Neural progenitor cell (in vitro differentiated cells): ENCODE data around the gene TNFRSF19. TPM values are rescaled to one million over a fixed set of nuclear protein-coding genes. Genes with fewer than 3 reads are reported as not detected.

Source experiments
- DNase-seq: peaks from one replicate; pipeline ENCODE4 v3.0.0-alpha.2; 2016; ENCODE audit warnings: low spot score
- H2AFZ ChIP-seq: fragments of 200-600 bp; sonication (generic); replicated peaks from 2 replicates; pipeline ENCODE4 v1.6.1; 2016; ENCODE audit warnings: antibody characterized with exemption
- H3F3A ChIP-seq: fragments of 200-600 bp; sonication (generic); 2 replicates; pipeline ENCODE4 v1.6.1; 2016; ENCODE audit warnings: antibody characterized with exemption, low read depth
- H3K27ac ChIP-seq: fragments of 200-600 bp; sonication (generic); 2 replicates; pipeline ENCODE4 v1.5.1; 2016; ENCODE audit warnings: mild to moderate bottlenecking
- H3K27me3 ChIP-seq: fragments of 200-600 bp; sonication (generic); 2 replicates; pipeline ENCODE4 v1.6.1; 2016; ENCODE audit warnings: mild to moderate bottlenecking, moderate library complexity
- H3K36me3 ChIP-seq: fragments of 200-600 bp; sonication (generic); 2 replicates; pipeline ENCODE4 v1.5.1; 2016
- H3K4me1 ChIP-seq: fragments of 200-600 bp; sonication (generic); 2 replicates; pipeline ENCODE4 v1.6.1; 2016; ENCODE audit warnings: mixed run types
- H3K4me2 ChIP-seq: fragments of 200-600 bp; sonication (generic); 2 replicates; pipeline ENCODE4 v1.6.1; 2016
- H3K4me3 ChIP-seq: fragments of 200-600 bp; sonication (generic); 2 replicates; pipeline ENCODE4 v1.5.1; 2016
- H3K79me2 ChIP-seq: fragments of 200-600 bp; sonication (generic); 2 replicates; pipeline ENCODE4 v1.6.1; 2016; ENCODE audit warnings: low read depth
- H3K9ac ChIP-seq: fragments of 200-600 bp; sonication (generic); 2 replicates; pipeline ENCODE4 v1.6.1; 2016
- H3K9me3 ChIP-seq: fragments of 200-600 bp; sonication (generic); 2 replicates; pipeline ENCODE4 v1.5.1; 2016; ENCODE audit warnings: low read depth
- H4K20me1 ChIP-seq: fragments of 200-600 bp; sonication (generic); 2 replicates; pipeline ENCODE4 v1.6.1; 2016; ENCODE audit warnings: low read depth
- H3K27ac Mint-ChIP-seq: 3 replicates; pipeline ENCODE4 v1.8.0; 2021; ENCODE audit warnings: mixed read lengths
- H3K27me3 Mint-ChIP-seq: 2 replicates; pipeline ENCODE4 v1.8.0; 2022; ENCODE audit warnings: low read depth, mild to moderate bottlenecking, inconsistent platforms, moderate library complexity, mixed read lengths; ENCODE audit not compliant: insufficient read depth
- H3K36me3 Mint-ChIP-seq: 3 replicates; pipeline ENCODE4 v1.8.0; 2021; ENCODE audit warnings: mixed read lengths
- H3K4me1 Mint-ChIP-seq: 3 replicates; pipeline ENCODE4 v1.8.0; 2021; ENCODE audit warnings: mixed read lengths
- H3K4me3 Mint-ChIP-seq: 3 replicates; pipeline ENCODE4 v1.8.0; 2021; ENCODE audit warnings: mild to moderate bottlenecking, moderate library complexity, mixed read lengths
- H3K9me3 Mint-ChIP-seq: 3 replicates; pipeline ENCODE4 v1.8.0; 2020; ENCODE audit warnings: mixed read lengths
- CTCF ChIP-seq: fragments of 200-600 bp; sonication (generic); IDR thresholded peaks from 2 replicates; pipeline ENCODE4 v1.5.1; 2017; ENCODE audit warnings: antibody characterized with exemption, mild to moderate bottlenecking
- EZH2 ChIP-seq: fragments of 200-600 bp; sonication (generic); IDR thresholded peaks from 2 replicates; pipeline ENCODE4 v1.6.1; 2017; ENCODE audit warnings: antibody characterized with exemption, mild to moderate bottlenecking, moderate library complexity
- EZH2phosphoT487 ChIP-seq: fragments of 200-600 bp; sonication (generic); IDR thresholded peaks from 2 replicates; pipeline ENCODE4 v1.6.1; 2017; ENCODE audit warnings: antibody characterized with exemption
- total RNA-seq: library from RNA; depleted of rRNA; stranded (reverse); fragments of >200 nt; gene quantifications from 2 replicates; pipeline ENCODE4 v1.2.3, GENCODE V29; 2015; ENCODE audit warnings: low replicate concordance

TNFRSF19 gene
- total RNA-seq, 1 donor from 2014 or later = 31.7 TPM

GRCh38 chr13:23696610-23697009 is 126.4 kb downstream of the TNFRSF19 start:
- Histone ChIP-seq H3K36me3 (no peaks in the 10 kb centered on the region), H3K4me1 (peaks cover 9% of the 10 kb centered on the region), H3K9me3 (no peaks in the 10 kb centered on the region), H3K9ac (no peak overlapping the region), H3K79me2 (no peaks in the 10 kb centered on the region), H3K27ac (no peak overlapping the region), H2AFZ (peak overlapping the region; percentile 8), H4K20me1 (no peaks in the 10 kb centered on the region), H3F3A (no peaks in the 10 kb centered on the region), H3K27me3 (no peaks in the 10 kb centered on the region), H3K4me3 (no peak overlapping the region), H3K4me2 (no peak overlapping the region)
- H3K4me3 Mint-ChIP-seq = no peak overlapping the region
- H3K4me1 Mint-ChIP-seq = peaks cover 12% of the 10 kb centered on the region
- peaks cover 7% of the 10 kb centered on the region for H3K27me3 Mint-ChIP-seq
- H3K9me3 Mint-ChIP-seq = peaks cover 6% of the 10 kb centered on the region
- DNase-seq = peak; percentile 15
- TF ChIP-seq EZH2phosphoT487 = no peak
- no peak overlapping the region for H3K27ac Mint-ChIP-seq
- no peaks in the 10 kb centered on the region for H3K36me3 Mint-ChIP-seq

- Histone ChIP-seq H3K9me3 (no peaks in the 10 kb centered on the region), H3K4me3 (no peak overlapping the region), H3K79me2 (no peaks in the 10 kb centered on the region), H3K4me2 (no peak overlapping the region), H3K36me3 (no peaks in the 10 kb centered on the region), H3K9ac (no peak overlapping the region), H3K4me1 (peaks cover 9% of the 10 kb centered on the region), H2AFZ (no peak overlapping the region), H3K27ac (no peak overlapping the region), H4K20me1 (no peaks in the 10 kb centered on the region), H3K27me3 (no peaks in the 10 kb centered on the region), H3F3A (no peaks in the 10 kb centered on the region)
- Mint-ChIP-seq H3K36me3 (no peaks in the 10 kb centered on the region), H3K4me1 (peaks cover 13% of the 10 kb centered on the region), H3K4me3 (no peak overlapping the region), H3K9me3 (peaks cover 6% of the 10 kb centered on the region), H3K27me3 (peaks cover 7% of the 10 kb centered on the region), H3K27ac (no peak overlapping the region)
- TF ChIP-seq EZH2 = no peak
- no peak for TF ChIP-seq EZH2phosphoT487
- TF ChIP-seq CTCF = no peak
- no peak for DNase-seq
Observed at GRCh38 chr13:23697772-23698313, 127.6 kb downstream of the TNFRSF19 start.

- Mint-ChIP-seq H3K27me3 (peaks cover 7% of the 10 kb centered on the region), H3K4me1 (peaks cover 15% of the 10 kb centered on the region), H3K4me3 (no peak overlapping the region), H3K36me3 (no peaks in the 10 kb centered on the region), H3K27ac (no peak overlapping the region), H3K9me3 (peaks cover 4% of the 10 kb centered on the region)
- Histone ChIP-seq H3K27ac (no peak overlapping the region), H3F3A (no peaks in the 10 kb centered on the region), H3K9me3 (no peaks in the 10 kb centered on the region), H3K36me3 (no peaks in the 10 kb centered on the region), H2AFZ (no peak overlapping the region), H3K27me3 (no peaks in the 10 kb centered on the region), H3K9ac (no peak overlapping the region), H3K4me3 (no peak overlapping the region), H3K4me2 (no peak overlapping the region), H3K4me1 (peaks cover 9% of the 10 kb centered on the region), H4K20me1 (no peaks in the 10 kb centered on the region), H3K79me2 (no peaks in the 10 kb centered on the region)
- DNase-seq = no peak
- no peak for TF ChIP-seq CTCF
- TF ChIP-seq EZH2phosphoT487 = no peak
- no peak for TF ChIP-seq EZH2
Observed at GRCh38 chr13:23699271-23699670, 129.1 kb downstream of the TNFRSF19 start.

GRCh38 chr13:23701186-23701585 is 131.0 kb downstream of the TNFRSF19 start:
- Histone ChIP-seq H3K27me3 (no peaks in the 10 kb centered on the region), H3K36me3 (no peaks in the 10 kb centered on the region), H3K9me3 (no peaks in the 10 kb centered on the region), H3K27ac (no peak overlapping the region), H3K4me3 (no peak overlapping the region), H3F3A (no peaks in the 10 kb centered on the region), H3K4me1 (peaks cover 16% of the 10 kb centered on the region), H2AFZ (no peak overlapping the region), H4K20me1 (no peaks in the 10 kb centered on the region), H3K9ac (no peak overlapping the region), H3K4me2 (no peak overlapping the region), H3K79me2 (no peaks in the 10 kb centered on the region)
- Mint-ChIP-seq H3K36me3 (no peaks in the 10 kb centered on the region), H3K4me1 (peaks cover 21% of the 10 kb centered on the region), H3K27me3 (peaks cover 12% of the 10 kb centered on the region), H3K27ac (no peak overlapping the region), H3K4me3 (no peak overlapping the region), H3K9me3 (peaks cover 2% of the 10 kb centered on the region)
- DNase-seq = no peak
- TF ChIP-seq CTCF (no peak), EZH2 (no peak), EZH2phosphoT487 (no peak)
